Amniotic epithelial cell (primary cell): ENCODE data around the gene PCNT.

Experiments
- DNase-seq: peaks from one replicate; pipeline ENCODE4 v3.0.0-alpha.2; 2010; ENCODE audit warnings: low read depth

The PCNT gene

GRCh38 chr21:46483300-46484295 lies 159.6 kb downstream of the PCNT start:
- no peak for DNase-seq

DNA sequence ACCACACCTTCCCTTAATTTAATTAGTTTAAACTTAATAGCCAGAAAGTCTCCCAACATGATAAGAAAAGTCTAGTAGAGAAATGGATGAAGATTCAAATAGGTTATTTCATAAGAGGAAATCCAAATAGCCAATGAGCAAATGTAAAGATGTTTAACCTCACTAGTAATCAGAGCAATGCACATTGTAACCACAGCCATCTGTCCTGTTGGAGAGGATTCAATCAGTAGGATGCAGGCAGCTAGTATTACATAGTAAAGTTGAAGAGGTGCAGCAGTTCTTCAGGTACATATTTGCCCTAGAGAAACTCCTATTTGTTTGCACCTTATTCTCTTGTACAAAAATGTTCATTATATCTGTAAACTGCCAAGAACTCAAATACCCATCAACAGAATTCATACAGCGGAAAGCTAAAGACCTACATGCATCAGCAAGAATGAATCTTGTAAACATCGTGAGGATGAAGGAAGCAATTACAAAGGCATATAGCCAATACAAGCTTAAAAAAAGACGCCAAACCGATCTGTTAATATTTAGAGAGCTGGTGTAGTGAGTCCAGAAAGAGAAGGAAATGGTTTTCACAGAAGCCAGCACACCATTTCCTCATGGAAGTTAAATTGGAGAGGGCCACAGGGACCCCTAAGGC lies 162.6 kb downstream of the PCNT start:
- no peak for DNase-seq

DNA sequence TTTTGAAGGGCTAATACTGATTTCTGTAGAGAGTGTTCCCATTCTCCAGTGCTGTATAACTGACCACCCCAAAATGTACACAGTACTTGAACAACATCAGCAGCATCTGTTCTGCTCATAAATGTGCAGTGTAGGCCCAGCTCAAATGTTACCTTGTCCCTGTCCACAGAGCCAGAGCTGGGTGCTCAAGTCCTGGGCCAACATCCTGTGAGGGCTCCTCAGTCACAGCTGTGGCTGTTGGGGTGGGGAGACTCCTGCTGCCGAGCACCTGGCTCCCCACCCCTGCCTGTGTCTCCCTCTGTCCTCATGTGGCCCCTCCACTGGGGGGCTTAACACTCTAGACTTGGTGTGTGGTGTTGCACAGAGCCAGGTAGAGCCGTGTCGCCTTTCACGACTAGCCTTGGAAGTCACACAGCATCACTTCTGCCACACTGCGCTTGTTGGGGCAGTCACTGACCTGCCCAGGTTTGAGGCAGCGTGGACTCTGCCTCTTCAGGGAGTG lies 165.3 kb downstream of the PCNT start:
- DNase-seq = no peak

DNA sequence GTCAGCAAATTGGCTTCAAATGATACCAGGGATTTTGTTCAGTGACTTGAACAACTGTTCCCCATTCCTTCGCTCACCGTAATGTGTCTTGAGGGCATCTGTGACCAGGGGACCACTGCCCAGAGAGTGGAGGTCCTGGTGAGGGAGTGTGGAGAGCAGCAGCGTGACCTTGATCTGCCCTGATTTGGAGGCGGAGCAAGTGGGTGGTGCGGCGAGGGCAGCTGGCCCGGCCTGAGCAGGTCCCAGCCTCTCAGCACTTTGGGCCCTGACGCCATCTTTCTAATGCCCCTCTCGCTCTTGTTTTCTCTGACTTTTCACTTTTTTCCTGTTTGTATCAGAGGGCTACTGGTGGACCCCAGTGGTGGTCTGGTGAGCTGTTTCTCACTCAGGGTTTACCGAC lies 165.8 kb downstream of the PCNT start:
- no peak for DNase-seq

- DNase-seq = no peak
These were observed 167.6 kb downstream of the PCNT start for GRCh38 chr21:46491553-46491952.

DNA sequence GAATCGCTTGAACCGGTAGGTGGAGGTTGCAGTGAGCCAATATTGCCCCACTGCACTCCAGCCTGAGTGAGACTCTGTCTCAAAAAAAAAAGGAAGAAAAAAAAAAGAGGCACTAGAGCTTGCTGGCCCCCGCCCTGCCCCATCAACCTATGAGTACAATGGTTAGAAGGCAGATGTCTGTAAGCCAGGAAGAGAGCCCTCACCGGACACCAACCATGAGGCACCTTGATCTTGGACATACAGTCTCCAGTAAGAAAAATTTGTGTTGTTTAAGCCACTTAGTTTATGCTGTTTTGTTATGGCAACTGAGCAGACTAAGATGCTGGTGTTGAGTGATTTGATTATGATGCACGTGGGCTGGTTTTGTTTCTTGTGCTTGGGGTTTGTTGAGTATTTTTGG lies 168.9 kb downstream of the PCNT start:
- no peak for DNase-seq

DNA sequence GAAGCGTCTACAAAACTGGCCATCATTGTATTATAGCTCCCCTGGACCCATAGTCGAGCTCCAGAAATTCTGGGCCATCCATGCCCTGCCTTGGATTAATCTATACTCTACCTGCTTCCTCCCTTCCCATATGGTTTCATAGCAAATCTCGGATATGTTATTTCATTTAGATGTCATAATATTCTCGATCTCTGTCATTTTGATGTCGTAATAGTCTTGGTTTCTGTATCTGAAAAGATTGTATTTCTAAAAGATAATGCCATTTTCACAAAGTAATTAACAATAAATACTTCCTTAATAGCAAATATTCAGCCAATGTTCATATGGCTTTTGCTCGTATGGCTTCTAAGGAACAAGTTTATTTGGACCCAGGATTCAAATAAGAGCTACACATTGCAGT lies 169.9 kb downstream of the PCNT start:
- DNase-seq = no peak
